Osteocyte (in vitro differentiated cells): Measurements from ENCODE around the gene MED28. TPM values are rescaled to one million over a fixed set of nuclear protein-coding genes. Genes with fewer than 3 reads are reported as not detected.

Source experiments
- DNase-seq: peaks from one replicate; pipeline ENCODE4 v3.0.0; 2021; ENCODE audit warnings: mixed read lengths; ENCODE audit not compliant: unreplicated experiment; ENCODE audit errors: extremely low spot score
- H3K27ac Mint-ChIP-seq: one replicate; pipeline ENCODE4 v1.8.0; 2021; ENCODE audit warnings: mild to moderate bottlenecking, mixed read lengths; ENCODE audit not compliant: unreplicated experiment
- H3K27me3 Mint-ChIP-seq: one replicate; pipeline ENCODE4 v1.8.0; 2021; ENCODE audit warnings: mixed read lengths; ENCODE audit not compliant: unreplicated experiment
- H3K36me3 Mint-ChIP-seq: one replicate; pipeline ENCODE4 v1.8.0; 2021; ENCODE audit warnings: mixed read lengths; ENCODE audit not compliant: unreplicated experiment
- H3K4me1 Mint-ChIP-seq: one replicate; pipeline ENCODE4 v1.8.0; 2021; ENCODE audit warnings: mixed read lengths; ENCODE audit not compliant: unreplicated experiment
- H3K4me3 Mint-ChIP-seq: one replicate; pipeline ENCODE4 v1.8.0; 2021; ENCODE audit warnings: mild to moderate bottlenecking, moderate library complexity, mixed read lengths; ENCODE audit not compliant: unreplicated experiment
- H3K9me3 Mint-ChIP-seq: one replicate; pipeline ENCODE4 v1.8.0; 2021; ENCODE audit warnings: mixed read lengths; ENCODE audit not compliant: unreplicated experiment
- total RNA-seq: library from RNA; stranded (reverse); gene quantifications from 2 replicates; pipeline ENCODE4 v1.2.1, GENCODE V29; 2021
- TF ChIP-seq, protein P1 (sequence below): fragments of 200-600 bp; sonication (generic); IDR thresholded peaks from 2 replicates; pipeline ENCODE4 v1.5.0; 2021; ENCODE audit warnings: antibody characterized with exemption, mild to moderate bottlenecking, moderate library complexity

The MED28 gene
- total RNA-seq, 1 donor from 2014 or later, result 45.8 TPM

DNA sequence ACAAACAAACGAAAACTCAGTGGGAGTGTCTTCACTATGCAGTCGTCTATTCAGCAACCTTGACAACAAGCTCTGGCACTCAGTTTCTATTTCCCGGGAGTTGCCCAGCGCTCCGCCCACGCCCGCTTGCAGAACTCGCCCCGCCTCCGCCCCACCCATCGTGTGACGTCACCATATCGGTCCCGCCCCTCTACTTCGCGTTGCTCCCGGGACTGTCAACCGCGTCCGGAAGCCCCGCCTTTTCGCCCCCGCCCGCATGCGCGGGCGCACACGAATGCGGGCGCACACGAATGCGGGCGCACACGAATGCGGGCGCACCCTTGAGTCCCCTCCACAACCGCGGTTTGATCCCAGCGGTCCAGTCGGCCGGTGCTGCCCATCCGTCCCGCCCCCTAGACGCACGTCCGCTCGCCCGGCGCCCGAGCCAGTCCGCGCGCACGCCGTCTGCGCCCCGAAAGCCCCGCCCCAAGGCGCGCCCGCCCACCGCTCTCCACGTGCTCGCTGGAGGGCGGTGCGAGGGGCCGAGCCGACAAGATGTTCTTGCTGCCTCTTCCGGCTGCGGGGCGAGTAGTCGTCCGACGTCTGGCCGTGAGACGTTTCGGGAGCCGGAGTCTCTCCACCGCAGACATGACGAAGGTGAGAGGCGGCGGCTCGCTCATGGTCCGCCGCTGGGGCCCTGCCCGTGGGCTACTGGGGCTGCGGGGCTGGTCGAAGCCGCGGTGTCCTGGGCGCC lies 37.3 kb upstream of the MED28 start, which contains the start of gene LAP3:
LAP3 (plus strand) TSS at position 267 of the 733 bp plus-strand sequence; CDS start at position 535, 268 bp downstream.
- no peaks in the 10 kb centered on the region for H3K36me3 Mint-ChIP-seq
- H3K27me3 Mint-ChIP-seq, result no peaks in the 10 kb centered on the region
- H3K27ac Mint-ChIP-seq, result peak within 1 kb of the TSS; percentile 78
- H3K4me3 Mint-ChIP-seq, result peak within 1 kb of the TSS; percentile 87
- no peaks in the 10 kb centered on the region for H3K9me3 Mint-ChIP-seq
- TF ChIP-seq, protein P1, sequence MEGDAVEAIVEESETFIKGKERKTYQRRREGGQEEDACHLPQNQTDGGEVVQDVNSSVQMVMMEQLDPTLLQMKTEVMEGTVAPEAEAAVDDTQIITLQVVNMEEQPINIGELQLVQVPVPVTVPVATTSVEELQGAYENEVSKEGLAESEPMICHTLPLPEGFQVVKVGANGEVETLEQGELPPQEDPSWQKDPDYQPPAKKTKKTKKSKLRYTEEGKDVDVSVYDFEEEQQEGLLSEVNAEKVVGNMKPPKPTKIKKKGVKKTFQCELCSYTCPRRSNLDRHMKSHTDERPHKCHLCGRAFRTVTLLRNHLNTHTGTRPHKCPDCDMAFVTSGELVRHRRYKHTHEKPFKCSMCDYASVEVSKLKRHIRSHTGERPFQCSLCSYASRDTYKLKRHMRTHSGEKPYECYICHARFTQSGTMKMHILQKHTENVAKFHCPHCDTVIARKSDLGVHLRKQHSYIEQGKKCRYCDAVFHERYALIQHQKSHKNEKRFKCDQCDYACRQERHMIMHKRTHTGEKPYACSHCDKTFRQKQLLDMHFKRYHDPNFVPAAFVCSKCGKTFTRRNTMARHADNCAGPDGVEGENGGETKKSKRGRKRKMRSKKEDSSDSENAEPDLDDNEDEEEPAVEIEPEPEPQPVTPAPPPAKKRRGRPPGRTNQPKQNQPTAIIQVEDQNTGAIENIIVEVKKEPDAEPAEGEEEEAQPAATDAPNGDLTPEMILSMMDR, result no peak
- DNase-seq, result peak; percentile 99
- peaks cover 27% of the 10 kb centered on the region for H3K4me1 Mint-ChIP-seq

DNA sequence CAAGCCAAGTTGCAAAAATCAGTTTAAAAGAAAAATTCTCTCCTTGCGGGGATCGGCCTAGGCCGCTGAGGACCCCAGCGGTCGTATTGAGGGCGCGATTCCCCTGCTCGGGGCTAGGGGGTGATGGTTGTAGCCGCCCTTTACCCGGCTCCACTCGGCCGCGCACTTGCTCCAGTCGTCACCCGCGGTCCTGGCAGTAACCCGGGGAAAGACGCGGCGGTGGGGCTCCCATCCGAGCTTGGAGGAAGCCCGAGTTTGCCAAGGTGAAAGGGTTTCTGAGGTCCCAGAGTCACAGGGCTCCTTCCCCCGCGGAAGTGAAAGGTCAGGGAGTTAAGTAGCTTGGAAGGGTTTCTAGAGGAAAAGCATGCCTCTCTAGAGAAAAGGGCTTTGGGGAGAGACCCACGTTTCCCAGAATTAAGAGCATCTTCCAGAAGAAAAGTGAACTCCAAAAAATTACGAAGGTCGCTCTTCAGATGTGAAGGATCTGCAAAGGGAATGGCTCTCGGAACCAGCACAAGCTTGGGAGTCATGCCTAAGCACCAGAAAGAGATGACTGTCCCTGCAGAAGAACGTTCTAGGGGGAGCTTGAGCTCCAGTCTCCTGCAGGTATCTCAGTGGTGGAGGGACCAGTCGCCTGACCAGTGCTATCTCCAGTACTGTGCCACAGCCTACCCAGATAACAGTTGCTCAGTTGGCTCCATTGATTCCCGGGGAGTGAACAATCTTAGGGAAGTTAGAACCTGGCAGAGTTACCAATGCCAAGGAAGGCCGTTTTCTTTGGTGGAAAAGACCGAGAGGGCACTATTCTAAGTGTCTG lies 36.6 kb upstream of the MED28 start:
- no peaks in the 10 kb centered on the region for H3K9me3 Mint-ChIP-seq

DNA sequence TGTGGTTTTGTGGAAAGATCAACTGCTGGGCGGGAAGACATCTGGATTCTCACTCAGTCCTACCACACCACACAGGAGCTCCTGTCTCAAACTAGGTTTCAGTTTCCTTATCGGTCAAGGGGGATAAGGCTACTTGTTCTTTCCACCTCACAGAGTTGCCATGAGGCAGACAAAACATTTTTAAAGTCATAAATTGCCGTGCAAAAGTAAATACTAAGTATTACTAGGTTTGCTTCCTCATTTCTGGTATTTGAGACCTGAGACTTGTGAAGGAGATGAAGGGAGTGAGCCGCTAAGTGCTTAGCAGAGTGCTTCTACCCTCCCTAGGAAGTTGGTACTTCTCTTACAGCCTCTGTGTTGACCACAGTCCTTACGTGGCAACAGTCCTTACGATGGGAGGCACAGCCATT lies 36.0 kb upstream of the MED28 start:
- Mint-ChIP-seq H3K9me3 (no peaks in the 10 kb centered on the region), H3K27me3 (no peaks in the 10 kb centered on the region), H3K4me3 (peak overlapping the region; percentile 87), H3K36me3 (peaks cover 2% of the 10 kb centered on the region), H3K4me1 (peaks cover 27% of the 10 kb centered on the region), H3K27ac (peak overlapping the region; percentile 78)
- TF ChIP-seq, protein P1, result no peak
- DNase-seq, result no peak

More for the DNA sequence above, 36.6 kb upstream of the MED28 start:
- Mint-ChIP-seq H3K27me3 (no peaks in the 10 kb centered on the region), H3K4me3 (peak overlapping the region; percentile 87), H3K27ac (peak overlapping the region; percentile 78), H3K4me1 (peaks cover 27% of the 10 kb centered on the region), H3K36me3 (no peaks in the 10 kb centered on the region)
- DNase-seq, result no peak
- TF ChIP-seq, protein P1, result no peak

DNA sequence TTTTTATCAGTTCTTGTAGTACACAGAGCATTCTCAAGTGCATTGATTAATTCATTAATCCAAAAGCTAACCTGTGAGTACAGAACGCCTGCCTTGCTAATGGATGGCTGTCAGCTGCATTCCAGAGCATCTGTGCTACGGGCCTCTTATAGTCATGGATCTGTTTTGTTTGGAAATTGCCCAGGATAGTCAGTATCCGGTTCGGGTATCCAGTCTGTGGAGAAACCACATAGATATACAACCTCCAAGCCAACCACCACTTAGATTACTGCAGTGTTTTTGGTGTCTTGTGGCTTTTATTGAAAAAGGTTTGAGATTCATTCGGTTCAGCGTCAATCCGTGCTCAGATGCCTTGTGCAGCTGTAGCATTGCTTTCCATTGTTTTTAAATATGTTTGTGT lies 33.5 kb upstream of the MED28 start:
- no peak overlapping the region for H3K27ac Mint-ChIP-seq
- TF ChIP-seq, protein P1, result no peak
- H3K4me3 Mint-ChIP-seq, result no peak overlapping the region
- no peaks in the 10 kb centered on the region for H3K9me3 Mint-ChIP-seq
- peaks cover 17% of the 10 kb centered on the region for H3K36me3 Mint-ChIP-seq
- H3K27me3 Mint-ChIP-seq, result no peaks in the 10 kb centered on the region
- no peak for DNase-seq
- H3K4me1 Mint-ChIP-seq, result peaks cover 25% of the 10 kb centered on the region

DNA sequence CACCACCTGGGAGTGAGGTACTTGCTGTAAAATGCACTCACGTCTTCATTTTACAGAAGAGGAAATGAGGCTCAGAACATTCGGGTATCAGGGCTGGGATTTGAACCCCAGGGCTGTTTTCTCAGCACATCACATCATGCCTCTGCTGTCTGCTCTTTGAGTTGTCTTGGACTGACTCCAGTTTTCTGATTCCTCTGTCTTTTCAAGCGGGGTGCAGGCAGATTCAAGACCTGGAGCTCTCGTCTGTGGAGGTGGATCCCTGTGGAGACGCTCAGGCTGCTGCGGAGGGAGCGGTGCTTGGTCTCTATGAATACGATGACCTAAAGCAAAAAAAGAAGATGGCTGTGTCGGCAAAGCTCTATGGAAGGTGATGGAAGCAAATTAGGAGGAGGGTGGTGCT lies 31.2 kb upstream of the MED28 start:
- Mint-ChIP-seq H3K4me3 (no peak overlapping the region), H3K4me1 (peaks cover 17% of the 10 kb centered on the region), H3K27ac (no peak overlapping the region), H3K9me3 (no peaks in the 10 kb centered on the region), H3K27me3 (no peaks in the 10 kb centered on the region), H3K36me3 (peaks cover 26% of the 10 kb centered on the region)
- no peak for DNase-seq
- TF ChIP-seq, protein P1, result no peak
